Gastroesophageal sphincter (tissue), 3 donors: Measurements from ENCODE around the gene ADAMTSL3.

Experiments used
- EP300 ChIP-seq: sonication (generic); formaldehyde crosslinking; IDR thresholded peaks from one replicate; pipeline ENCODE4 v1.6.1; 2017; ENCODE audit warnings: antibody characterized with exemption, mild to moderate bottlenecking
- POLR2A ChIP-seq, 2 donors: fragments of 450-650 bp; IDR thresholded peaks; one replicate each; pipeline ENCODE4 v1.6.1; 2017; ENCODE audit warnings: antibody characterized with exemption in 2 of 2, mild to moderate bottlenecking in 2 of 2, moderate library complexity in 1 of 2
- TF ChIP-seq, protein P1 (sequence below), 4 experiments: fragments of 200-600 bp in 2 of 4; fragments of 450-650 bp in 2 of 4; sonication (generic) in 1 of 4; IDR thresholded peaks; one replicate each; pipeline ENCODE4 v1.5.1; 2017 to 2019; ENCODE audit warnings: antibody characterized with exemption in 4 of 4, mild to moderate bottlenecking in 2 of 4, moderate library complexity in 2 of 4

GRCh38 chr15:83871808-83872559 is 218.1 kb downstream of the ADAMTSL3 start:
- TF ChIP-seq POLR2A (IDR thresholded peaks at IDR 0.05) (no peak), EP300 (no peak)
- TF ChIP-seq, protein P1, sequence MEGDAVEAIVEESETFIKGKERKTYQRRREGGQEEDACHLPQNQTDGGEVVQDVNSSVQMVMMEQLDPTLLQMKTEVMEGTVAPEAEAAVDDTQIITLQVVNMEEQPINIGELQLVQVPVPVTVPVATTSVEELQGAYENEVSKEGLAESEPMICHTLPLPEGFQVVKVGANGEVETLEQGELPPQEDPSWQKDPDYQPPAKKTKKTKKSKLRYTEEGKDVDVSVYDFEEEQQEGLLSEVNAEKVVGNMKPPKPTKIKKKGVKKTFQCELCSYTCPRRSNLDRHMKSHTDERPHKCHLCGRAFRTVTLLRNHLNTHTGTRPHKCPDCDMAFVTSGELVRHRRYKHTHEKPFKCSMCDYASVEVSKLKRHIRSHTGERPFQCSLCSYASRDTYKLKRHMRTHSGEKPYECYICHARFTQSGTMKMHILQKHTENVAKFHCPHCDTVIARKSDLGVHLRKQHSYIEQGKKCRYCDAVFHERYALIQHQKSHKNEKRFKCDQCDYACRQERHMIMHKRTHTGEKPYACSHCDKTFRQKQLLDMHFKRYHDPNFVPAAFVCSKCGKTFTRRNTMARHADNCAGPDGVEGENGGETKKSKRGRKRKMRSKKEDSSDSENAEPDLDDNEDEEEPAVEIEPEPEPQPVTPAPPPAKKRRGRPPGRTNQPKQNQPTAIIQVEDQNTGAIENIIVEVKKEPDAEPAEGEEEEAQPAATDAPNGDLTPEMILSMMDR (IDR thresholded peaks at IDR 0.05) = no peak
